Measurements from ENCODE around the gene CLEC3B.

DNA sequence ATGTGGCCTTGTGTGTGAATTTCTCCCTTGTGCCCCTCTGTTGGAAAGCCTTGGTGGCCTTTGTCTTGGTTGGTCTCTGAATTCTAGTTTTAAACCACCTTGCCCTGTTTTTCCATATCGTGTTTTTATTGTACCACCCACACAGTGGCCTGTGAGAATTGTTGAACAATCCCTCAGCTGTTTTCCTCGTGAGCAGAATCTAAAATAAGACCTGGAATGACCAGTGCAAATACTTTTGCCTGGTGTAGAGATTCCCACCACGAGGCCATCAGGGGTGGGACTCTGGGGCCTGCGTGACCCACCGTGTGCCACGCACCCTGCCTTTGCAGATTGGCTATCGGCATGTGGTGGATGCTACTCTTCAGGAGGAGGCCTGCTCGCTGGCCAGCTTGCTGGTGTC is 19.0 kb upstream of the CLEC3B start:
- TF ChIP-seq, protein P1, sequence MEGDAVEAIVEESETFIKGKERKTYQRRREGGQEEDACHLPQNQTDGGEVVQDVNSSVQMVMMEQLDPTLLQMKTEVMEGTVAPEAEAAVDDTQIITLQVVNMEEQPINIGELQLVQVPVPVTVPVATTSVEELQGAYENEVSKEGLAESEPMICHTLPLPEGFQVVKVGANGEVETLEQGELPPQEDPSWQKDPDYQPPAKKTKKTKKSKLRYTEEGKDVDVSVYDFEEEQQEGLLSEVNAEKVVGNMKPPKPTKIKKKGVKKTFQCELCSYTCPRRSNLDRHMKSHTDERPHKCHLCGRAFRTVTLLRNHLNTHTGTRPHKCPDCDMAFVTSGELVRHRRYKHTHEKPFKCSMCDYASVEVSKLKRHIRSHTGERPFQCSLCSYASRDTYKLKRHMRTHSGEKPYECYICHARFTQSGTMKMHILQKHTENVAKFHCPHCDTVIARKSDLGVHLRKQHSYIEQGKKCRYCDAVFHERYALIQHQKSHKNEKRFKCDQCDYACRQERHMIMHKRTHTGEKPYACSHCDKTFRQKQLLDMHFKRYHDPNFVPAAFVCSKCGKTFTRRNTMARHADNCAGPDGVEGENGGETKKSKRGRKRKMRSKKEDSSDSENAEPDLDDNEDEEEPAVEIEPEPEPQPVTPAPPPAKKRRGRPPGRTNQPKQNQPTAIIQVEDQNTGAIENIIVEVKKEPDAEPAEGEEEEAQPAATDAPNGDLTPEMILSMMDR (IDR thresholded peaks at IDR 0.05): no peak
- TF ChIP-seq POLR2AphosphoS5 (IDR thresholded peaks at IDR 0.05) (no peak), POLR2A (IDR thresholded peaks at IDR 0.05) (no peak)

All from breast epithelium (tissue), 3 donors.